Ramos (cell line): ENCODE results near the gene SZRD1.
"Not testable (repeated sequence)": the region's sequence is repeated elsewhere in the genome, so short reads cannot be mapped to it uniquely, and the experiment has no call there.

ENCODE experiments used
- in situ Hi-C: fragments of 300-500 bp; cut with MboI; formaldehyde crosslinking; loops from one replicate; pipeline ENCODE4 v1.14.3; 2022; ENCODE audit warnings: low sequenced_read_pairs; ENCODE audit not compliant: unreplicated experiment

Gene SZRD1

GRCh38 chr1:16366722-16367257 is at the start of gene SZRD1:
SZRD1 (plus strand) TSS chr1:16367242; CDS start chr1:16367258, 16 bp downstream.
- in situ Hi-C loops = loop anchor here (10.0 kb wide), 1 partner anchor 282 kb away; no protein-coding TSS in a partner anchor

GRCh38 chr1:16318555-16318954 is 48.5 kb upstream of the SZRD1 start:
- in situ Hi-C loops = no loop called here

- in situ Hi-C loops = no loop called here
Measured at GRCh38 chr1:16321176-16321867, 45.7 kb upstream of the SZRD1 start.

GRCh38 chr1:16324456-16324890 is 42.6 kb upstream of the SZRD1 start:
- in situ Hi-C loops = no loop called here

GRCh38 chr1:16326833-16327404 is 40.1 kb upstream of the SZRD1 start:
- in situ Hi-C loops = no loop called here

GRCh38 chr1:16334655-16335340 is 32.2 kb upstream of the SZRD1 start:
- in situ Hi-C loops = no loop called here

GRCh38 chr1:16338961-16339360 is 28.1 kb upstream of the SZRD1 start:
- in situ Hi-C loops = no loop called here

GRCh38 chr1:16340673-16341072 is 26.4 kb upstream of the SZRD1 start:
- in situ Hi-C loops = no loop called here

- in situ Hi-C loops = no loop called here
Measured at GRCh38 chr1:16342331-16343062, 24.5 kb upstream of the SZRD1 start.

- in situ Hi-C loops = not testable (repeated sequence)
Measured at GRCh38 chr1:16343276-16343675, 23.8 kb upstream of the SZRD1 start.

GRCh38 chr1:16348414-16349182 is 18.4 kb upstream of the SZRD1 start:
- in situ Hi-C loops = no loop called here

GRCh38 chr1:16349847-16350406 is 17.1 kb upstream of the SZRD1 start:
- in situ Hi-C loops = no loop called here

GRCh38 chr1:16351456-16351993 is 15.5 kb upstream of the SZRD1 start:
- in situ Hi-C loops = no loop called here

- in situ Hi-C loops = no loop called here
Measured at GRCh38 chr1:16351994-16352841, 14.8 kb upstream of the SZRD1 start, which contains the start of gene FBXO42. FBXO42 (minus strand) TSS chr1:16352480; CDS start chr1:16315418, 37,062 bp downstream.

GRCh38 chr1:16352842-16353535 is 14.1 kb upstream of the SZRD1 start:
- in situ Hi-C loops = no loop called here

- in situ Hi-C loops = no loop called here
Measured at GRCh38 chr1:16354619-16355018, 12.4 kb upstream of the SZRD1 start.

- in situ Hi-C loops = no loop called here
Measured at GRCh38 chr1:16356867-16357266, 10.2 kb upstream of the SZRD1 start.

- in situ Hi-C loops = loop anchor here (10.0 kb wide), 1 partner anchor 280 kb away; no protein-coding TSS in a partner anchor
Measured at GRCh38 chr1:16365146-16365498, 1.9 kb upstream of the SZRD1 start.
